ENCODE measurements around the gene NPL. TPM values are rescaled to one million over a fixed set of nuclear protein-coding genes. Genes with fewer than 3 reads are reported as not detected.

The NPL gene
- total RNA-seq, 1 experiment from 2014 or later, result 2.0 TPM

DNA sequence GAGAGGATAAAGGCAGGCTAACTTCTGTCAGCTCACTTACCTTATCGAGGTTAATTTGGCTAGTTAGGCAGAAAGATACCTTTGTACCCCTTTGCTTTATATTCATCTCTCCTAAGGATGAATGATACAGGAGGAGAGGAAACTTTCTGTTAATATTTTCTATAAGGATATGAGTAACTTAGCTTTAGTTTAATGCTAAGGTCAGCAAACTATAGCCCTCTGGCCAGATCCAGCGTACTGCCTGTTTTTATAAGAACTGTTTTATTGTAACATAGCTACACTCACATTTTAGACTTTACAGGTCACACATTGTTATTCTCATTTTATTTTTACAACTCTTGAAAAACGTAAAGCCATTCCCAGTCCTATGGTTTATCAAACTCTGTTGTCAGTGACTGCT is 67.6 kb downstream of the NPL start:
- DNase-seq, result no peak
- Histone ChIP-seq H3K4me3 (ENCODE audit: insufficient read depth, low read depth, low read length) (no peak overlapping the region), H3K27me3 (ENCODE audit: control insufficient read depth, insufficient read depth, low read length) (no peaks in the 10 kb centered on the region), H3K36me3 (replicated peaks; ENCODE audit: control insufficient read depth, insufficient read depth, low read length) (peaks cover 80% of the 10 kb centered on the region)

DNA sequence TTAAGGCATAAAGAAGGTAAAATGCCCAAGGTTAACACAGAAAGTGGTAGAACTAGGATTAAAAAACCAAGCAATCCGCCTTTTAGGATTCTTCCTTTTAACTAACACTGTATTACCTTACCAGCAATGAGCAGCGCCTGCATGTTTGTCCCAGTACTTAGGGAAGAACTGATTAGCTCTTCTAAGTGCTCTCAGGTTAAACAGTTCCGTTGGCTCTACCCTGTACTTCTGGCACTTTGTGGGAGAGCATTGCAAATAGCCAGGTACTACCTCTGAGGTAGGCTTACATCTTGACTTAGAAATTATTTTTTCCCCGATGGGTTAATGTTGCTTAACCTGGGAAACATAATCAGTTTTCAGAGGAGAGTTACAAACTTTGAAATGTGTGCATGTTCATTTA is 71.1 kb downstream of the NPL start:
- no peak for DNase-seq
- no peaks in the 10 kb centered on the region for H3K27me3 ChIP-seq (ENCODE audit: control insufficient read depth, insufficient read depth, low read length)
- H3K4me3 ChIP-seq (ENCODE audit: insufficient read depth, low read depth, low read length), result no peak overlapping the region
- H3K36me3 ChIP-seq (replicated peaks; ENCODE audit: control insufficient read depth, insufficient read depth, low read length), result peaks cover 74% of the 10 kb centered on the region

- no peak for DNase-seq
These were observed 72.4 kb downstream of the NPL start for GRCh38 chr1:182861994-182862393.

GRCh38 chr1:182862827-182863226 is 73.3 kb downstream of the NPL start:
- H3K4me3 ChIP-seq (ENCODE audit: insufficient read depth, low read depth, low read length), result no peak overlapping the region
- H3K36me3 ChIP-seq (replicated peaks; ENCODE audit: control insufficient read depth, insufficient read depth, low read length), result peaks cover 73% of the 10 kb centered on the region
- DNase-seq, result no peak
- H3K27me3 ChIP-seq (ENCODE audit: control insufficient read depth, insufficient read depth, low read length), result no peaks in the 10 kb centered on the region

More at GRCh38 chr1:182861994-182862393, 72.4 kb downstream of the NPL start:
- Histone ChIP-seq H3K36me3 (replicated peaks; ENCODE audit: control insufficient read depth, insufficient read depth, low read length) (peaks cover 76% of the 10 kb centered on the region), H3K27me3 (ENCODE audit: control insufficient read depth, insufficient read depth, low read length) (no peaks in the 10 kb centered on the region), H3K4me3 (ENCODE audit: insufficient read depth, low read depth, low read length) (no peak overlapping the region)

DNA sequence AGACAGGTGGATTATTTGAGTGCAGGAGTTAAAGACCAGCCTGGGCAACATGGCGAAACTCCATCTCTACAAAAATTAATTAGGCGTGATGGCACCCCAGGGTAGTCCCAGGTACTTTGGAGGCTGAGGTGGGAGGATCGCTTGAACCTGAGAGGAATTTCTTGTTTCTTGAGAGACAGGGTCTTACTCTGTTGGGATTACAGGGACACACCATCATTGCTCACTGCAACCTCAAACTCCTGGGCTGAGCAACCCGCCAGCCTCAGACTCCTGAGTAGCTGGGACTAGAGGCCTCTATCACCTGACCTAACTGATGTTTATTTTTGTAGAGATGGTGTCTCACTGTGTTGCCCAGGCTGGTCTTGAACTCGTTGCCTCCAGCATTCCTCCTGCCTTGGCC is 74.4 kb downstream of the NPL start:
- Histone ChIP-seq H3K27me3 (ENCODE audit: control insufficient read depth, insufficient read depth, low read length) (no peaks in the 10 kb centered on the region), H3K36me3 (replicated peaks; ENCODE audit: control insufficient read depth, insufficient read depth, low read length) (peaks cover 65% of the 10 kb centered on the region), H3K4me3 (ENCODE audit: insufficient read depth, low read depth, low read length) (no peak overlapping the region)
- DNase-seq, result no peak

DNA sequence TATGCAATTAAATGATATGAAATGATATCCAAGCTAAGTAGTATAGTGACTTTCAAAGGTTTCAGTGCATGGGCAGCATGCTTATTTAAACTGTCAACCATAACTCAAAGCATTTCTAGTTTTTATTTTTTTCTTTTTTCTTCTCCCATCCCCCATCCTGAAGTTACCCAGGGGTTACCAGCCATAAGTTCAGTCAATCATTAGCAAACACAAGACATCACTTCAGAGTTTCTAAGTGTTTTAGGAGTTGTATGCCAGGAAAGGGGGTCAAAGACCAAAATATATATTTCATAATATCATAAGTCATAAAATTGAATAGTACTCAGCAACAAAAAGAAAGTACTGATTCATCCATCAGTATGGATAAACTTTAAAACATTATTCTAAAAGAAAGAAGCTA is 78.3 kb downstream of the NPL start:
- no peak overlapping the region for H3K4me3 ChIP-seq (ENCODE audit: insufficient read depth, low read depth, low read length)
- no peaks in the 10 kb centered on the region for H3K27me3 ChIP-seq (ENCODE audit: control insufficient read depth, insufficient read depth, low read length)
- peaks cover 52% of the 10 kb centered on the region for H3K36me3 ChIP-seq (replicated peaks; ENCODE audit: control insufficient read depth, insufficient read depth, low read length)
- DNase-seq, result no peak

DNA sequence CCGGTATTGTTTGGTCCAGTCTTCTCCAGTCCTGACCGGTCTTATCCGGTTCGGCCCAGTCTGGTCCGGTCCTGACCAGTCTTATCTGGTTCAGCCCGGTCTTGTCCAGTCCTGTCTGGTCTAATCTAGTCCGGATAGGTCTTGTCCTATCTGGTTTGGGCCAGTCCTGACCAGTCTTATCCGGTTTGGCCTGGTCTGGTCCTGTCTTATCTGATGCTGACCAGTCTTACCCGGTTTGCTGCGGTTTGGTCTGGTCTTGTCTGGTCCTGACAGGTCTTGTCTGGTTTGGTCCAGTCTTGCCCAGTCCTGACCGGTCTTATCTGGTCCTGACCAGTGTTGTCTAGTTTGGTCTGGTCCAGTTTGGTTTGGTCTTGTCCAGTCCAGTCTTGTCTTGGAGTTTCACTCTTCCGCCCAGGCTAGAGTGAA is 79.7 kb downstream of the NPL start:
- no peak for DNase-seq
- Histone ChIP-seq H3K27me3 (ENCODE audit: control insufficient read depth, insufficient read depth, low read length) (no peaks in the 10 kb centered on the region), H3K4me3 (ENCODE audit: insufficient read depth, low read depth, low read length) (no peak overlapping the region), H3K36me3 (replicated peaks; ENCODE audit: control insufficient read depth, insufficient read depth, low read length) (peaks cover 49% of the 10 kb centered on the region)

- Histone ChIP-seq H3K27me3 (ENCODE audit: control insufficient read depth, insufficient read depth, low read length) (no peaks in the 10 kb centered on the region), H3K36me3 (replicated peaks; ENCODE audit: control insufficient read depth, insufficient read depth, low read length) (peaks cover 50% of the 10 kb centered on the region), H3K4me3 (ENCODE audit: insufficient read depth, low read depth, low read length) (no peak overlapping the region)
- no peak for DNase-seq
These were observed 83.3 kb downstream of the NPL start for GRCh38 chr1:182872881-182873280.

DNA sequence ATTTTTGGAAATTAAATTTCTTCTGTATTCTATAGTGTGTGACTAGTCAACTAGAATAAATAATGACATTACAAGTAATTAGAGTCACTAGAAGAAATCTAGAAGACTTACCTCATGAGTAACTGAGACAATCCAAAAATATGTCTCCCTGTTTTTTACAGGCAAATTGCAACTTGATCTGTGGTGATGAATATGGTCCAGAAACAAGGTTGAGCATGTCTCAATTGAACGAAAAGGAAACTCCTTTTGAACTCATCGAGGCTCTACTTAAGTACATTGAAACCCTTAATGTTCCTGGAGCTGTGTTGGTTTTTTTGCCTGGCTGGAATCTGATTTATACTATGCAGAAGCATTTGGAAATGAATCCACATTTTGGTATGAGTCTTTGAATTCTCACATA is 86.3 kb downstream of the NPL start:
- DNase-seq, result no peak
- H3K27me3 ChIP-seq (ENCODE audit: control insufficient read depth, insufficient read depth, low read length), result no peaks in the 10 kb centered on the region
- H3K36me3 ChIP-seq (replicated peaks; ENCODE audit: control insufficient read depth, insufficient read depth, low read length), result peaks cover 57% of the 10 kb centered on the region
- H3K4me3 ChIP-seq (ENCODE audit: insufficient read depth, low read depth, low read length), result no peak overlapping the region

GRCh38 chr1:182877331-182877730 is 87.8 kb downstream of the NPL start:
- Histone ChIP-seq H3K4me3 (ENCODE audit: insufficient read depth, low read depth, low read length) (no peak overlapping the region), H3K27me3 (ENCODE audit: control insufficient read depth, insufficient read depth, low read length) (no peaks in the 10 kb centered on the region), H3K36me3 (replicated peaks; ENCODE audit: control insufficient read depth, insufficient read depth, low read length) (peaks cover 68% of the 10 kb centered on the region)
- DNase-seq, result no peak

DNA sequence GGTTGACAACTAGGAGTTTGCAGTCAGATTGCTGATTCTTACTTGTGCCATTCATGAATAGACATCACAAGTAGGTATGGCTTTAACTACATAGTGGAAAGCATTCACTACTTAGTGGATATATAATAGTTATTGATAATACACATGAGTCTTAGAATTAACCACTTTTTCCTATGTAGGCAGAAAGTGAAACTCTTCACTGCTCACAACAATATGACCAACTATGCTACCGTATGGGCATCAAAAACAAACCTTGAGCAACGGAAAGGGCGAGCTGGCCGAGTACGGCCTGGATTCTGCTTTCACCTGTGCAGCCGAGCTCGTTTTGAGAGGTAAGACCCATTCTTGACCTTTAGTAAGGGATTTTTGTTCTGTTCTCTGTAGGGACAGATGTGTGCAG is 88.3 kb downstream of the NPL start:
- H3K36me3 ChIP-seq (replicated peaks; ENCODE audit: control insufficient read depth, insufficient read depth, low read length), result peaks cover 67% of the 10 kb centered on the region
- no peak overlapping the region for H3K4me3 ChIP-seq (ENCODE audit: insufficient read depth, low read depth, low read length)
- H3K27me3 ChIP-seq (ENCODE audit: control insufficient read depth, insufficient read depth, low read length), result no peaks in the 10 kb centered on the region
- DNase-seq, result no peak

Other genes with a start within 250 kb of the NPL start
- 0.85 and 1.2 TPM in 2 replicates for gene RNASEL, start 200.5 kb upstream of the NPL start, total RNA-seq (2014; rRNA removed; shearing (Covaris generic))
- gene RGS16, start 185.4 kb upstream of the NPL start, total RNA-seq (2014; rRNA removed; shearing (Covaris generic)), result 22.0 and 29.1 TPM in 2 replicates
- gene RGS8, start 105.2 kb upstream of the NPL start, total RNA-seq (2014; rRNA removed; shearing (Covaris generic)), result 2.3 and 14.2 TPM in 2 replicates
- gene DHX9, start 49.6 kb downstream of the NPL start, total RNA-seq (2014; rRNA removed; shearing (Covaris generic)), result 170 and 177 TPM in 2 replicates
- not detected in 2 replicates for gene SHCBP1L, start 163.4 kb downstream of the NPL start, total RNA-seq (2014; rRNA removed; shearing (Covaris generic))
- gene LAMC1, start 233.6 kb downstream of the NPL start, total RNA-seq (2014; rRNA removed; shearing (Covaris generic)), result 116 and 163 TPM in 2 replicates